Calu3 (cell line): Measurements from ENCODE around the gene TSHZ2. TPM values are rescaled to one million over a fixed set of nuclear protein-coding genes. Genes with fewer than 3 reads are reported as not detected.

Source experiments
- BruUV-seq: library from RNA; stranded (reverse); fragments of 400-500 nt; replicated peaks from 2 replicates; lab custom pipeline; 2021; lab: Mats Ljungman, UMichigan
- CTCF ChIA-PET: fragments of 300-600 bp; sonication (Branson Sonifier 250); formaldehyde crosslinking; loops from one replicate; lab custom pipeline; 2022; ENCODE audit warnings: antibody characterized with exemption; lab: Charles Lee
- DNase-seq: peaks from one replicate; pipeline ENCODE4 v3.0.0; 2022
- H3K27ac Mint-ChIP-seq: one replicate; pipeline ENCODE4 v1.8.0; 2022; ENCODE audit warnings: mixed read lengths; ENCODE audit not compliant: unreplicated experiment
- H3K27me3 Mint-ChIP-seq: one replicate; pipeline ENCODE4 v1.8.0; 2022; ENCODE audit warnings: mixed read lengths; ENCODE audit not compliant: unreplicated experiment
- H3K36me3 Mint-ChIP-seq: one replicate; pipeline ENCODE4 v1.8.0; 2022; ENCODE audit warnings: mild to moderate bottlenecking, moderate library complexity, mixed read lengths; ENCODE audit not compliant: insufficient read depth, unreplicated experiment
- H3K4me1 Mint-ChIP-seq: one replicate; pipeline ENCODE4 v1.8.0; 2022; ENCODE audit warnings: mild to moderate bottlenecking, low read depth, mixed read lengths; ENCODE audit not compliant: unreplicated experiment
- H3K4me3 Mint-ChIP-seq: one replicate; pipeline ENCODE4 v1.8.0; 2022; ENCODE audit warnings: mild to moderate bottlenecking, low read depth, moderate library complexity, mixed read lengths; ENCODE audit not compliant: unreplicated experiment
- H3K9me3 Mint-ChIP-seq: one replicate; pipeline ENCODE4 v1.8.0; 2022; ENCODE audit warnings: low read depth, mixed read lengths; ENCODE audit not compliant: unreplicated experiment
- CTCF ChIP-seq: fragments of 200-600 bp; IDR thresholded peaks from one replicate; pipeline ENCODE4 v1.8.0; 2022; ENCODE audit warnings: antibody characterized with exemption; ENCODE audit not compliant: unreplicated experiment
- intact Hi-C: fragments of 100-400 bp; cut with micrococcal nuclease; formaldehyde crosslinking; loops from one replicate; pipeline ENCODE4 v1.10.0; 2022; ENCODE audit not compliant: unreplicated experiment
- total RNA-seq: library from RNA; stranded (reverse); gene quantifications from 2 replicates; pipeline ENCODE4 v1.2.3, GENCODE V29; 2022

Gene TSHZ2
- total RNA-seq, 1 experiment from 2014 or later: not detected

GRCh38 chr20:53426766-53427312 lies 454.7 kb downstream of the TSHZ2 start:
- Mint-ChIP-seq H3K27me3 (peaks cover 56% of the 10 kb centered on the region), H3K4me3 (no peak overlapping the region), H3K27ac (no peak overlapping the region), H3K9me3 (peaks cover 3% of the 10 kb centered on the region), H3K4me1 (no peaks in the 10 kb centered on the region), H3K36me3 (no peaks in the 10 kb centered on the region)
- DNase-seq: no peak
- no TSS peak for BruUV-seq
- intact Hi-C loops: no loop called here
- CTCF ChIA-PET: interaction anchor here (1.2 kb wide), 1 partner anchor 11 kb away, joined by 4 read pairs; no protein-coding TSS in a partner anchor
- TF ChIP-seq CTCF: no peak

- no peak for TF ChIP-seq CTCF
- Mint-ChIP-seq H3K9me3 (peaks cover 3% of the 10 kb centered on the region), H3K4me3 (no peak overlapping the region), H3K36me3 (no peaks in the 10 kb centered on the region), H3K27me3 (peaks cover 54% of the 10 kb centered on the region), H3K4me1 (no peaks in the 10 kb centered on the region), H3K27ac (no peak overlapping the region)
- BruUV-seq: no TSS peak
- DNase-seq: no peak
- intact Hi-C loops: no loop called here
- CTCF ChIA-PET: interaction anchor here (0.7 kb wide), 1 partner anchor 12 kb away, joined by 6 read pairs; no protein-coding TSS in a partner anchor
Observed at GRCh38 chr20:53427951-53428350, 455.8 kb downstream of the TSHZ2 start.

GRCh38 chr20:53428588-53428987 lies 456.4 kb downstream of the TSHZ2 start:
- no peaks in the 10 kb centered on the region for H3K4me1 Mint-ChIP-seq
- intact Hi-C loops: no loop called here
- no TSS peak for BruUV-seq
- H3K4me3 Mint-ChIP-seq: no peak overlapping the region
- TF ChIP-seq CTCF: no peak
- H3K9me3 Mint-ChIP-seq: peaks cover 3% of the 10 kb centered on the region
- peaks cover 48% of the 10 kb centered on the region for H3K27me3 Mint-ChIP-seq
- CTCF ChIA-PET: interaction anchor here (0.6 kb wide), 1 partner anchor 1065 kb away, joined by 4 read pairs; no protein-coding TSS in a partner anchor
- H3K27ac Mint-ChIP-seq: no peak overlapping the region
- H3K36me3 Mint-ChIP-seq: no peaks in the 10 kb centered on the region
- DNase-seq: no peak

- Mint-ChIP-seq H3K36me3 (no peaks in the 10 kb centered on the region), H3K4me1 (no peaks in the 10 kb centered on the region), H3K27ac (no peak overlapping the region), H3K4me3 (no peak overlapping the region), H3K9me3 (peaks cover 3% of the 10 kb centered on the region), H3K27me3 (peaks cover 44% of the 10 kb centered on the region)
- BruUV-seq: no TSS peak
- CTCF ChIA-PET: interaction anchor here (0.6 kb wide), 1 partner anchor 1065 kb away, joined by 4 read pairs; no protein-coding TSS in a partner anchor
- no peak for TF ChIP-seq CTCF
- no peak for DNase-seq
- intact Hi-C loops: no loop called here
Observed at GRCh38 chr20:53428996-53429395, 456.8 kb downstream of the TSHZ2 start.
